ENCODE results near the gene ZMIZ2.
"Not testable (repeated sequence)": the region's sequence is repeated elsewhere in the genome, so short reads cannot be mapped to it uniquely, and the experiment has no call there.

ZMIZ2 gene

DNA sequence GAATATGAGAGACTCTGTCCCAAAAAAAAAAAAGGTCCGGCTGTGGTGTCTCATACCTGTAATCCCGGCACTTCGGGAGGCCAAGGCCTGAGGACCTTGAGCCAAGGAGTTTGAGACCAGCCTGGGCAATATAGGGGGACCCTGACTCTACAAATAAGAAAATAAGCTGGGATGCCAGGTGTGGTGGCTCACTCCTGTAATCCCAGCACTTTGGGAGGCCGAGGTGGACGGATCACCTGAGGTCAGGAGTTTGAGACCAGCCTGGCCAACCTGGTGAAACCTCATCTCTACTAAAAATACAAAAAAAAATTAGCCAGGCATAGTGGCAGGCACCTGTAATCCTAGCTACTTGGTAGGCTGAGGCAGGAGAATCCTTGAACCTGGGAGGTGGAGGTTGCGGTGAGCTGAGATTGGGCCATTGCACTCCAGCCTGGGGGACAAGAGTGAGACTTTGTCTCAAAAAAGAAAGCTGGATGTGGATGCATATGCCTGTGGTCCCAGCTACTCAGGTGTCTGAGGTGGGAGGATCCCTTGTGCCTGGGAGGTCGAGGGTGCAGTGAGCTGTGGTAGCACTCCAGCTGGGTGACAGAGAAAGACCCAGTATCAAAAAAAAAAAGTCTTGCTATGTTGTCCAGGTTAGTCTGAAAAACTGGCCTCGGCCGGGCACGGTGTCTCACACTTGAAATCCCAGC is 55.3 kb downstream of the ZMIZ2 start:
- DNase-seq (ENCODE audit: low read depth): not testable (repeated sequence)

DNA sequence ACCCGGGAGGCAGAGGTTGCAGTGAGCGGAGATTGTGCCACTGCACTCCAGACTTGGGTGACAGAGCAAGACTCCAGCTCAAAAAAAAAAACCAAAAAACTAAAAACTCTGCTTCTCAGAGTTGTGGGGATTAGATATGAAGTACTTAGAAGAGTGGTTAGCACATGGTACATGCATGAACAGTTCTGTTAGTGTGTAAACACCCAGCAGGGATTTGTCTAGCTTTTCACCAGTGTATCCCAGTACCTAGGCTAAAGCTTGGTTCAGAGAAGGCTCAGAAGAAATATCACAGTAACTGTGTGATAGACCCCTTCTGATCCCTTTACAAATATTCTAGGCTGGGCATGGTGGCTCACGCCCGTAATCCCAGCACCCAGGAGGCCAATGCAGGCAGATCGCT is 57.3 kb downstream of the ZMIZ2 start:
- no peak for DNase-seq (ENCODE audit: low read depth)

DNA sequence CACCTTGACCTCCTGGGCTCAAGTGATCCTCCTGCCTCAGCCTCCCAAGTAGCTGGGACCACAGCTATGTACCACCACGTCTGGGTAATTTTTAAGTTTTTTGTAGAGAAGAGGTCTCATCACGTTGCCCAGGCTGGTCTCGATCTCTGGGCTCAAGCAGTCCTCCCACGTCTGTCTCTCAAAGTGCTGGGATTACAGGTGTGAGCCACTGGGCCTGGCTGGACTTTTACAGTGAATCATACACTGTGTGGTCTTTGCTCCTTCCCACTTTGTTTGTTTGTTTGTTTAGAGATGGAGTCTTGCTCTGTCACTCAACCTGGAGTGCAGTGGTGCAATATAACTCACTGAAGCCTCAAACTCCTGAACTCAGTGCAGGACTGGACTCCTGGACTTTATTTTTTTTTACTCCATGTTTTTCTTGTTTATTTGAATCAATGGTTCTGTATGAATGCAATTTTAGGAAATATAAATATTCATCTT is 60.3 kb downstream of the ZMIZ2 start:
- no peak for DNase-seq (ENCODE audit: low read depth)

DNA sequence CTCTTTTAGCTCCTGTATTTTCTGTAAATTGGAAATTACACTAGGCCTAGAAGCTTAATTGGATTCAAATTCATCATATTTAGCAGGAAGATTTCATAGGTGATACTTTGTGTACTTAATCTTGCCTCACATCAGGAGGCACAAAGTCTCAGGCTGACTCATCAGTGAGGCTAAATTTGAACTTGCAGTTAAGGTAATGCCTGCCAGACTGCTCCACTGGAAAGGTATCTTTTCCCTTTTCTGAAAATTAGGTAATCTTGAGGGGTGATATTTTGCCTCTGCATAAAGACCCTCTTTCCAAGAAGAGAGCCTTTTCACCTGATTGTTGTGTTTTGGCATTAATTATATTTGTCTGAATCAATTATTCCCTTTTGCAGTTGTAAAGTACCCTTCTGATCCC is 62.4 kb downstream of the ZMIZ2 start:
- no peak for DNase-seq (ENCODE audit: low read depth)

DNA sequence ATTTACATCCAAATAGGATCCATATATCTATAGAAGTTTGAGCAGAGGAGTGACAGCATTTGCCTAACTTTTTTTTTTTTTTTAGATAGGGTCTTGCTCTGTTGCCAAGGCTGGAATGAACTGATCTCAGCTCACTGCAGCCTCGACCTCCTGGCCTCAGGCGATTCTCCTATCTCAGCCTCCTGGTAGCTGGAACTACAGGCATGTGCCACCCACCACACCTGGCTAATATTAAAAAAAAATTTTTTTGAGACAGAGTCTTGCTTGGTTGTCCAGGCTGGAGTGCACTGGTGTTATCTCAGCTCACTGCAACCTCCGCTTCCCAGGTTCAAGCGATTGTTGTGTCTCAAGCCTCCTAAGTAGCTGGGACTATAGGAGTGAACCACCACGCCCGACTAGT is 62.9 kb downstream of the ZMIZ2 start:
- DNase-seq (ENCODE audit: low read depth): no peak

DNA sequence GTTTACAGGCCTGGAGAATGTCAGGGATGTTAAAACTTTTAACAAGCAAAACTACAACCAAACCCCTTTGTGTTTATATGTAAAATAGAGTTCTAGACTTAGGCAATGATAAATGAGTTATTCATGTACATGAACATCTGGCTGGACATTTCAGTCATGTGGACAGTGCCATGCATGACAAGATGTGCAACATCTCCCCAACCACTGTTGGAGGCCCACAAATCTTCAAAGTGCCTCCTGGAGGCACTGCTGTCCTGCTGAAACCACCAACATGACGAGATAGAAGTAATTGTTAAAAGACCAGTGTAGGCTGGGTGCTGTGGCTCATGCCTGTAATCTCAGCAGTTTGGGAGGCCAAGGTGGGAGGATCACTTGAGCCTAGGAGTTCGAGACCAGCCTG is 66.3 kb downstream of the ZMIZ2 start:
- no peak for DNase-seq (ENCODE audit: low read depth)

DNA sequence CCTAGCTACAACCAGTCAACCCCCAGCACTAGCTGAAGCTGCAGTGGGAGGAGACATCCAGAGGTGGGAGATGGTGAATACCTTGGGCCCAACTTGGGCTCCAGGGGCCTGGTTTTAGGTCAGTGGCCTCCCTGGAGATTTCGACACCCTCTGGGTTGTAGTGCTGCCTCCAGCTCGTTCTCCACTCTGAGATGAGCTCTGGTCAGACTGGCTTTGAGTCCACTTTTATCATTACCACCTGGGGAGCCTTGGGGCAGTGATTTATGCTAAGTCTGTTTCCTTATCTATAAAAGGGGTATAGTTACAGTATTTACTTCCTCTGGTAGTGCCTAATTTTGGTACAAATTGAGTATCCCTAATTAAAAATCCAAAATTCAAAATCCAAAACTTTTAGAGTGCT is 70.6 kb downstream of the ZMIZ2 start:
- DNase-seq (ENCODE audit: low read depth): no peak
